GM10847 (cell line): ENCODE data around the gene GBX2.

Source experiments
- POLR2A ChIP-seq: IDR thresholded peaks from 2 replicates; pipeline ENCODE4 v1.6.1; 2011; ENCODE audit not compliant: insufficient read length; ENCODE audit errors: extremely low read depth

GBX2 gene

DNA sequence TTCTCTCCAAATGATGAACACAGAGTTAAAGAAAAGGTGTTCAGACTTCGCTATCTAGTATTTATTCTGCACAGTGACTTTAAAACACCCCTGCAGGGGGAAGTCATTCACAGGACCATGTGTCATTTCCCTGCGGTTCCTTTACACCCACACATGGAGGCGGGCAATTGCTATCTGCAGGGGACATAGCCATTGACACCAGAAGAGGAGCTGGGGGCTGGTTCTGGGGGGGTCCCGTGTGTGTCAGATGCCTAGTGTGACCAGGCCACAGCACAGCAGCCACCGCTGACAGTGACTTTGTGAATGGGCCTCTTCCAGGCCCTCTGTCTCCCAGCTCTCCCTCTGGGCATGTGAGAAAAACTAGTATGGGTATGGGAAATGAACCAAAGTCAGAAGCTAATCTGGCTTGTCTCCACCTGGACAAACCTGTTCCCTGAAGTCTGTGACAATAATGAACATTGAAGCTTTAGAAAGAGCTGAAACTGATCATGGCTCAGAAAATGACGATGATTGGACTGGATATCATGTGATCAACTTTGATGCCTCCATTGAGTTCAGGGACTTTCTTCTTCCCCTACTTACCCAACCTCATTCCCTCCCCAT lies 7.5 kb upstream of the GBX2 start:
- TF ChIP-seq POLR2A = no peak

DNA sequence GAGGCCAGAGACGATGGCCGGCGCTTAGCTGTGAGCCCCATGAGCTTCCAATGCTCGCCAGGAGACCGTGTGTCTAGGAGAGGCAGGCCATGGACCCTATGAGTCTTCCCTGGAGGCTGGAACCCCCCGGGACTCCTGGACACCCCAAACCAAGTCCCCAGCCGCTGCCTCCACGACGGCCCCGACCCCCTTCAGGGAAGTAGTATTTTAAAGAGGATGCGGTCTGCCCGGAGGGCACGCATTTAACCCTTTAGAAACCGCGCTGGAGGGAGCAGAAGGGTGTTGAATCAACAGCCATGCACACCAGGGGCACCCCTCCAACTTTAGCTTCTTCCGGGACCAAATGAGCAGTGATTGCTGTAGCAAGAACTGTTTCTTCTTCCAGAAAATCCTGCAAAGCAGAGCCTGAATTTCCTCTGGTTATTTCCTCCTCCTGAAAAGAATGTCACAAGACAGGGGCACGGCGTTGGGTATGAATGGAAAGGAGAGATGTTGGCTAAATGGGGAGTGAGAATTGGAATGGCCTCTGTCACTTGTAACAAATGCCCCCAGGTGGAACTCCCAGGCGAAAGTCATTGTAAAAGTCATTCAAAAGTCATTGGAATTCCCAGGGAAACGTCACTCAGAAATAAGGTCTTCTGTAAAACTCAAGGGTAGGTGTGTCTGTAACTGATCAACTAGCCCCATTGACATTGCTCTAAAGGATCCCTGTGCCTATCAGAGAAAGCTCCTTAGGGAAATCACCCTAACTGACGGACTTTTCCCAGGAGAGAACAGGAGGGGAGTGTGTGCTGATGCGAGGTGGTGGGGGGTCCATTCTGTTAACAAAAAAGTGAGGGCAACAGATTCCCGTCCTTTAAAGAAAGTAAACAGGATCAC lies 5.8 kb upstream of the GBX2 start:
- TF ChIP-seq POLR2A = no peak

DNA sequence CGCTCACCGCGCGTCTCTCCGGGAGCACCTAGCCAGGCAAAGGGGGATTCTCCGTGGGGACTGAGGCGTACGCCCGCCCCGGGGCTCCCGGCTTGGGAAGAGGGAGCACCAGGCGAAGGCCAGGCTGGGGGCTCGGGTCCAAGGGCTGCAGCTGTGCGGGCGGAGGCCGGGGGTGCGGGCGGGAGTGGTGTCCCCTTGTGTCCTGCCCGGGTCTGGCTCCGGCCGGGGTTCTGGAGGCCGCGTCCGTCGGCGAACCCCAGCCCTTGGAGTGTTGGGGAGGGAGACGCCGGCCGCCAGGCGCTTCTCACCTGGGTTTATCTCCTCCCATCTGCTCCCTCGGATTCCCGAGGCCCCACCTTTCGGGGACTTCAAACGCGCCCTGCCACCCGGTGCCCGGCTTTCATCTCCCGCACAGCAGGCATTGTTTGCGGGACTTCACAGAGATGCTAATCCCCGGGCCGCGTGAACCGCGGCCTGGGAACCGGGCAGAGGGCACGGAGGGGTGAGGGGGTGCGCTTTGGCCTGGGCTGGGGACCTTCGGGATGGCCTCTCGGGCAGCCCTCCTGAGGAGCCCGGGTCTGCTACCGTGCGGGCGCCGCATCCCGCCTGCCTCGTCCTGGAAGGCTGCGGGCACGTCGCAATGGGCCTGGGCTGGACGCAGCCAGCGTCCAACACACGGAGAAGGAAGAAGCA lies 5.0 kb upstream of the GBX2 start:
- no peak for TF ChIP-seq POLR2A

- TF ChIP-seq POLR2A = no peak
These were observed 4.3 kb upstream of the GBX2 start for GRCh38 chr2:236172255-236173035.

DNA sequence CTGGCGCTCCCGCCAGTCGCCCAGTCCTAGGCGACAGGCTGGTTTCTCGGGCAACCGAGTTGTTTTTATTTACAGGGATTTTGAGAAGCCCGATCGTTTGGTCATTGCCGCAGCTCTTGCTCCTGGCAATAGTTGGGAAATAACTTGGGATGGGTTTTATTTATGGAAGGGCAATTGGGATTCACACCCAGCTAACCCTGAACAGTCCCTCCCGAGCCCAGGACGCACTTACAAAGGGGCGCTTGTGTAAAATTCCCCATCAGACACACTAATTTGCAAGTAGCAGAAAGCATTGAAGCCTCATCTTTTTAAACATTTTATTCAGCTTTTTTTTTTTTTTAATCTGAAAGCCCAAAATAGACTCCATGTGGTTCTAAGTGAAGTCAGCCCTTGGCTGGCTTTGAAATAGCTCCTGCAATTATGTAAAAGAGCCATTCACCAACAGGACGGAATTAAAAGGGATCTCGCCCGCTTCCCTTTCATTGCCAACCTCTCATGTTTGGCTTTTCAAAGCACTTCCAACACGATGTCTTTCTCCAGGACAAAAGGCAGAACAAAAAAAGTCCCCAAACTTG lies 3.6 kb upstream of the GBX2 start:
- TF ChIP-seq POLR2A = no peak

- TF ChIP-seq POLR2A = no peak
These were observed 3.0 kb upstream of the GBX2 start for GRCh38 chr2:236171181-236171679.

DNA sequence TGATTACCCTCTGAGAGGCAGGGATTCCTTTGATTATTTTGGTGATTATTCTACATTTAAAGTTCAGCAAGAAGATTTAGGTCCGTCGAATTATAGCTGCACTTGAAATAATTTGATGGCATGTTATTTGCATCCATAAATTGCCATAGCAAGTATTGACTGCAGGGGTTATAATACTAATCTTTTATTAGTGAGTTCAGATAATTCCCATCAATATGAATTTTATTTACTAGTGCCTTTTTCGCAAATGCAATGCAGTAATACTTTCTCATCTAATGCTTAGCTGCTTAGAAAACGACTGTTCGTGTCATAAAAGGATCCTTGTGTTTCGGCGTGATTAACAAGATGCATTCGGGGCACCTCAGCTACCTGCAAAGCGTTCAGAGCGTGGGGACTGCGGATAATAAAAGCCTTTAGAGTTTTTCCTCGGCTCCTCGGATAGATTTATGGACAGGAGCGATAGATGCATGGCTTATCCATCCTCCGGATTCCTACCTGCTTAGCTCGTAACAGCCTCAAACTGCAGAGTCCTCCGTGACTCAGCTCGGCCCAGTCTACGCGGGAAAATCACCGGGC lies 2.5 kb upstream of the GBX2 start:
- no peak for TF ChIP-seq POLR2A

DNA sequence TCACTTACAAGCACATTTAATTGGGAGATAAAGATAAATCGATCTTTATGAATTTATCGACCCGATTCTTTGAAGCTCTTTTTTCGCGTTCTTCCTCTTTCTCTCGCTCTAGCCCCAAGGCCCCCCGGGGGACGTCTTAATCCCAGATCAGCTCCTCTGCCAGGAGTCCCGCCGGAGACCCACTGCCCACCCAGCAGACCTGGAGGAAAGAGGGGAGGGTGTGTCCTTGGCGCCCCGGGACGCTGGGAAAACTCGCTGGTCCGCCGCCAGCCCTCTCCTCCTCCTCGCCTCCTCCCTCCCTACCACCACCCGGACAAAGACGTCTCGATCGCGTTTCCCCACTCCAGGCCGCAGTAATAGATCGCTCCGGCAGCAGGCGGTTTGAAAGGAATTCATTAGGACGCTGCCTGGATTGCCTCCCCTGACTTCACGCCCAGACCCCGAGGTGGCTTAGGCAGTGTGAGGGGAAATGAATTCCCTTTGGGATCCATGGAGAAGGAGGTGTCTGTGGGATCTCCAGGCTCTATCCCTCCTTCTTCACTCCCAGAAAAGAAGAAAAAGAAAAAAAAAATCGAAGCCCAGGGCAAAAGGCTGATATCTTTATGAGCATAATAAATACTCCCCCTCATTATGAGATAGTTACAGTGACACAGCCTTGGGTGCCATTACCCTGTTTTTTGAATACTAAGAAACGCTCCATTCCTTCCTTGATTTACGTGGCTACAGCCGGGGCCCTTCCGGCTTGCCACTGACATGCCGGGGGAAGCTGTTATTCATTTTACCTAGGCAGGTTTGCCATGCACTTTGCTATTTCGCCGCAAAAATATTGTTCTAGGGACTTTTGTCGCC lies 1.8 kb upstream of the GBX2 start:
- no peak for TF ChIP-seq POLR2A

GRCh38 chr2:236169151-236169721 lies 1.1 kb upstream of the GBX2 start:
- no peak for TF ChIP-seq POLR2A

GRCh38 chr2:236167297-236168109 lies 683 bp downstream of the GBX2 start:
- no peak for TF ChIP-seq POLR2A

- no peak for TF ChIP-seq POLR2A
These were observed 1.3 kb downstream of the GBX2 start for GRCh38 chr2:236166796-236167296.
